Activated B cell treated with CpG ODN at 0.5 μM for 24 hours (primary cell): Measurements from ENCODE around the gene FANK1. TPM values are rescaled to one million over a fixed set of nuclear protein-coding genes. Genes with fewer than 3 reads are reported as not detected.
A peak's percentile ranks its signal among the peaks of the same experiment; 100 is the strongest.
"Not testable (repeated sequence)": the region's sequence is repeated elsewhere in the genome, so short reads cannot be mapped to it uniquely, and the experiment has no call there.

Experiments
- ATAC-seq: fragments of 200-7000 bp; cut with Tn5 transposase; one replicate; pipeline ENCODE4 v1.10.0; 2021; ENCODE audit warnings: low read depth, mild to moderate bottlenecking, moderate library complexity
- CTCF ChIA-PET: fragments of 350-600 bp; sonication (Branson Sonifier 250); formaldehyde crosslinking; loops from one replicate; lab custom pipeline; 2021; ENCODE audit warnings: antibody characterized with exemption; lab: Charles Lee
- POLR2A ChIA-PET: fragments of 350-600 bp; sonication (Branson Sonifier 250); formaldehyde crosslinking; loops from one replicate; lab custom pipeline; 2021; ENCODE audit warnings: antibody characterized with exemption; lab: Charles Lee
- DNase-seq: peaks from one replicate; pipeline ENCODE4 v3.0.0; 2022
- H3K27ac Mint-ChIP-seq: one replicate; pipeline ENCODE4 v1.8.0; 2020; ENCODE audit warnings: mixed read lengths
- H3K27me3 Mint-ChIP-seq: one replicate; pipeline ENCODE4 v1.8.0; 2021; ENCODE audit warnings: mixed read lengths
- H3K36me3 Mint-ChIP-seq: one replicate; pipeline ENCODE4 v1.8.0; 2021; ENCODE audit warnings: low read depth, mixed read lengths
- H3K4me1 Mint-ChIP-seq: one replicate; pipeline ENCODE4 v1.8.0; 2021; ENCODE audit warnings: mixed read lengths
- H3K4me3 Mint-ChIP-seq: one replicate; pipeline ENCODE4 v1.8.0; 2020; ENCODE audit warnings: mild to moderate bottlenecking, mixed read lengths
- H3K9me3 Mint-ChIP-seq: one replicate; pipeline ENCODE4 v1.8.0; 2020; ENCODE audit warnings: mixed read lengths
- intact Hi-C: fragments of 100-400 bp; cut with micrococcal nuclease; formaldehyde crosslinking; loops from one replicate; pipeline ENCODE4 v1.15.1; 2024
- total RNA-seq: library from RNA; stranded (reverse); gene quantifications from 2 replicates; pipeline ENCODE4 v1.2.3, GENCODE V29; 2022

The FANK1 gene
- total RNA-seq, 1 donor from 2014 or later, result 0.42 TPM

- CTCF ChIA-PET, result not testable (repeated sequence)
- Mint-ChIP-seq H3K4me3 (peak overlapping the region; percentile 90), H3K4me1 (peaks cover 15% of the 10 kb centered on the region)
Measured at GRCh38 chr10:125895130-125896087, 955 bp upstream of the FANK1 start.

GRCh38 chr10:125897317-125897716 lies 953 bp downstream of the FANK1 start:
- peaks cover 15% of the 10 kb centered on the region for H3K4me1 Mint-ChIP-seq
- CTCF ChIA-PET, H3K9me3 Mint-ChIP-seq, H3K27me3 Mint-ChIP-seq, H3K36me3 Mint-ChIP-seq, DNase-seq, ATAC-seq: not testable (repeated sequence)
- peak overlapping the region; percentile 89 for H3K4me3 Mint-ChIP-seq
- POLR2A ChIA-PET, result interaction anchor here (0.6 to 0.8 kb wide), 2 partner anchors 74 to 1782 kb away, joined by 4 to 7 read pairs; partner anchors contain the start of genes BCCIP and UROS
- intact Hi-C loops, result loop anchor here (2.0 to 5.0 kb wide), 2 partner anchors 179 to 980 kb away; partner anchors contain the start of gene EDRF1
- peak overlapping the region; percentile 1 for H3K27ac Mint-ChIP-seq

More at GRCh38 chr10:125895130-125896087, 955 bp upstream of the FANK1 start:
- POLR2A ChIA-PET, H3K36me3 Mint-ChIP-seq, H3K27me3 Mint-ChIP-seq, H3K9me3 Mint-ChIP-seq: not testable (repeated sequence)
- peak overlapping the region; percentile 80 for H3K27ac Mint-ChIP-seq
- DNase-seq (peak; percentile 54), ATAC-seq (peak; percentile 62)
- intact Hi-C loops, result loop anchor here (1.0 to 5.0 kb wide), 4 partner anchors 73 to 978 kb away; partner anchors contain the start of gene EDRF1

GRCh38 chr10:125900963-125901362 lies 4.6 kb downstream of the FANK1 start:
- H3K4me3 Mint-ChIP-seq, ATAC-seq: not testable (repeated sequence)

GRCh38 chr10:125903135-125903640 lies 6.8 kb downstream of the FANK1 start:
- H3K4me1 Mint-ChIP-seq, H3K9me3 Mint-ChIP-seq, ATAC-seq, H3K27ac Mint-ChIP-seq, H3K36me3 Mint-ChIP-seq, H3K4me3 Mint-ChIP-seq, CTCF ChIA-PET, H3K27me3 Mint-ChIP-seq, DNase-seq, intact Hi-C loops, POLR2A ChIA-PET: not testable (repeated sequence)

More at GRCh38 chr10:125900963-125901362, 4.6 kb downstream of the FANK1 start:
- POLR2A ChIA-PET, DNase-seq, CTCF ChIA-PET, H3K27me3 Mint-ChIP-seq, H3K27ac Mint-ChIP-seq, H3K36me3 Mint-ChIP-seq, H3K4me1 Mint-ChIP-seq, H3K9me3 Mint-ChIP-seq, intact Hi-C loops: not testable (repeated sequence)

- H3K27me3 Mint-ChIP-seq, intact Hi-C loops, H3K4me1 Mint-ChIP-seq, H3K36me3 Mint-ChIP-seq, H3K9me3 Mint-ChIP-seq, H3K27ac Mint-ChIP-seq, CTCF ChIA-PET, DNase-seq, H3K4me3 Mint-ChIP-seq, POLR2A ChIA-PET, ATAC-seq: not testable (repeated sequence)
Measured at GRCh38 chr10:125905069-125905994, 9.0 kb downstream of the FANK1 start.

- H3K9me3 Mint-ChIP-seq, CTCF ChIA-PET, intact Hi-C loops, H3K4me3 Mint-ChIP-seq, H3K27me3 Mint-ChIP-seq, H3K27ac Mint-ChIP-seq, H3K4me1 Mint-ChIP-seq, POLR2A ChIA-PET, DNase-seq, H3K36me3 Mint-ChIP-seq, ATAC-seq: not testable (repeated sequence)
Measured at GRCh38 chr10:125907598-125907997, 11.2 kb downstream of the FANK1 start.

GRCh38 chr10:125908813-125909212 lies 12.4 kb downstream of the FANK1 start:
- H3K9me3 Mint-ChIP-seq, H3K27ac Mint-ChIP-seq, H3K4me3 Mint-ChIP-seq, CTCF ChIA-PET, POLR2A ChIA-PET, DNase-seq, intact Hi-C loops, H3K27me3 Mint-ChIP-seq, H3K4me1 Mint-ChIP-seq, ATAC-seq, H3K36me3 Mint-ChIP-seq: not testable (repeated sequence)

GRCh38 chr10:125909491-125909890 lies 13.1 kb downstream of the FANK1 start:
- H3K9me3 Mint-ChIP-seq, H3K27me3 Mint-ChIP-seq, H3K4me3 Mint-ChIP-seq, H3K4me1 Mint-ChIP-seq, POLR2A ChIA-PET, H3K27ac Mint-ChIP-seq, ATAC-seq, DNase-seq, H3K36me3 Mint-ChIP-seq, intact Hi-C loops, CTCF ChIA-PET: not testable (repeated sequence)
